Measurements from ENCODE around the gene NOB1.

- TF ChIP-seq POLR2AphosphoS5 (IDR thresholded peaks at IDR 0.05; ENCODE audit: low read depth, low read length) (no peak), POLR2A (IDR thresholded peaks at IDR 0.05; ENCODE audit: low read depth, low read length) (no peak)
Observed at GRCh38 chr16:69771651-69771967, 16.9 kb upstream of the NOB1 start.

Measured in GM12892 (cell line).